K562 (cell line): ENCODE results near the gene DRC1. TPM values are rescaled to one million over a fixed set of nuclear protein-coding genes. Genes with fewer than 3 reads are reported as not detected.

Source experiments
- ARID1B ChIP-seq: fragments of 450-650 bp; IDR thresholded peaks from 2 replicates; pipeline ENCODE4 v1.6.1; 2016; ENCODE audit warnings: antibody characterized with exemption, mild to moderate bottlenecking, inconsistent platforms
- ATF2 ChIP-seq: sonication (generic); formaldehyde crosslinking; IDR thresholded peaks from 2 replicates; pipeline ENCODE4 v1.8.1; 2022; ENCODE audit warnings: missing genetic modification reagents
- ATF4 ChIP-seq: fragments of 450-650 bp; formaldehyde crosslinking; IDR thresholded peaks from 2 replicates; pipeline ENCODE4 v1.4.0; 2022; ENCODE audit warnings: mild to moderate bottlenecking, moderate library complexity
- BHLHE40 ChIP-seq: IDR thresholded peaks from 2 replicates; pipeline ENCODE4 v1.6.1; 2011; ENCODE audit warnings: low read length, improper control_type of control experiment
- CREBBP ChIP-seq: IDR thresholded peaks from one replicate; pipeline ENCODE4 v1.6.1; 2012; ENCODE audit warnings: low read depth, mild to moderate bottlenecking, control low read depth, inconsistent platforms, low read length
- CXXC5 ChIP-seq: fragments of 250-450 bp; sonication (Bioruptor Pico); IDR thresholded peaks from 2 replicates; pipeline ENCODE4 v1.8.0; 2022; ENCODE audit warnings: inconsistent platforms, mild to moderate bottlenecking, moderate library complexity
- ELK1 ChIP-seq: sonication (generic); formaldehyde crosslinking; IDR thresholded peaks from 2 replicates; pipeline ENCODE4 v1.8.1; 2022; ENCODE audit warnings: missing genetic modification reagents
- HMGN3 ChIP-seq: IDR thresholded peaks from 2 replicates; pipeline ENCODE4 v1.6.1; 2011; ENCODE audit warnings: borderline replicate concordance, low read depth, mild to moderate bottlenecking, mixed read lengths, low read length; ENCODE audit not compliant: insufficient read length; ENCODE audit errors: extremely low read depth
- MAFK ChIP-seq: IDR thresholded peaks from 2 replicates; pipeline ENCODE4 v1.6.1; 2011; ENCODE audit warnings: low read length, improper control_type of control experiment
- NCOA1 ChIP-seq: fragments of 450-650 bp; IDR thresholded peaks from 2 replicates; pipeline ENCODE4 v1.6.1; 2016; ENCODE audit warnings: low read depth
- PREB ChIP-seq: sonication (generic); formaldehyde crosslinking; IDR thresholded peaks from 2 replicates; pipeline ENCODE4 v1.8.1; 2023; ENCODE audit warnings: mild to moderate bottlenecking, missing genetic modification reagents
- RFX1 ChIP-seq: fragments of 450-650 bp; IDR thresholded peaks from 2 replicates; pipeline ENCODE4 v1.6.1; 2016; ENCODE audit warnings: mild to moderate bottlenecking, moderate library complexity
- SP1 ChIP-seq: sonication (generic); formaldehyde crosslinking; IDR thresholded peaks from 2 replicates; pipeline ENCODE4 v1.8.1; 2022; ENCODE audit warnings: mild to moderate bottlenecking, missing genetic modification reagents
- TCF3 ChIP-seq: sonication (generic); formaldehyde crosslinking; IDR thresholded peaks from 2 replicates; pipeline ENCODE4 v1.4.0; 2020; ENCODE audit warnings: mild to moderate bottlenecking, missing genetic modification reagents
- THRA ChIP-seq: fragments of 450-650 bp; IDR thresholded peaks from 2 replicates; pipeline ENCODE4 v1.6.1; 2017; ENCODE audit warnings: mild to moderate bottlenecking, moderate library complexity
- TRIM28 ChIP-seq: fragments of 450-650 bp; IDR thresholded peaks from 2 replicates; pipeline ENCODE4 v1.6.1; 2017
- ZNF212 ChIP-seq: fragments of 450-650 bp; formaldehyde crosslinking; IDR thresholded peaks from 2 replicates; pipeline ENCODE4 v1.4.0; 2020; ENCODE audit warnings: mild to moderate bottlenecking
- ZNF512 ChIP-seq: IDR thresholded peaks from 2 replicates; pipeline ENCODE4 v1.6.1; 2016; ENCODE audit warnings: missing genetic modification characterization, missing compliant biosample characterization
- ZNF57 ChIP-seq: fragments of 450-650 bp; formaldehyde crosslinking; IDR thresholded peaks from 2 replicates; pipeline ENCODE4 v1.4.0; 2020; ENCODE audit warnings: mild to moderate bottlenecking, moderate library complexity
- ZNF644 ChIP-seq: fragments of 200-800 bp; sonication (Bioruptor generic); IDR thresholded peaks from 2 replicates; pipeline ENCODE4 v1.6.1; 2016; ENCODE audit warnings: low read depth, missing genetic modification characterization, missing compliant biosample characterization
- ZNF707 ChIP-seq: fragments of 250-450 bp; sonication (Bioruptor Pico); conservative IDR thresholded peaks from 2 replicates; pipeline ENCODE4 v1.8.0; 2022; ENCODE audit warnings: inconsistent platforms, mild to moderate bottlenecking, moderate library complexity
- polyA plus RNA-seq, 8 experiments: library from polyadenylated mRNA; depleted of rRNA in 4 of 8; stranded (reverse) in 5 of 8; unstranded in 3 of 8; fragments of >200 nt; fragmentation: Nextera tagmentation in 2 of 8; fragmentation: Illumina TruSeq in 1 of 8; extraction: Ambion mirVana in 2 of 8; extraction: Trizol in 1 of 8; gene quantifications; 2 replicates each; pipeline versions ENCODE4 v1.2.1 to v1.2.3, GENCODE V29; 2011 to 2014; ENCODE audit warnings: inconsistent platforms in 1 of 8, missing spikeins in 1 of 8
- total RNA-seq, 7 experiments: library from RNA; depleted of rRNA in 6 of 7; stranded (reverse); fragments of >200 nt in 6 of 7; fragmentation: Illumina TruSeq in 2 of 7; extraction: Trizol in 2 of 7; gene quantifications; 2 replicates each; pipeline versions ENCODE4 v1.2.1 to v1.2.3, GENCODE V29; 2011 to 2021; ENCODE audit warnings: low replicate concordance in 1 of 7

Gene DRC1
- total and polyA plus RNA-seq, 9 of the 15 experiments (the other 6 are each of a cell fraction or from before 2014, with no cell fraction given) = 0.07 to 0.10 TPM; not detected in 7

GRCh38 chr2:26355038-26355995, 46.4 kb upstream of the DRC1 start (continued):
- no peak for TF ChIP-seq ATF4 (CRISPR knock-in tag)
- no peak for TF ChIP-seq CREBBP
- no peak for TF ChIP-seq ZNF707
- peak; percentile 90 for TF ChIP-seq ARID1B
- TF ChIP-seq HMGN3 = no peak
- TF ChIP-seq THRA = no peak
- no peak for TF ChIP-seq BHLHE40
- no peak for TF ChIP-seq ATF2
- TF ChIP-seq SP1 (CRISPR knock-in tag) = peak; percentile 82
- no peak for TF ChIP-seq TRIM28
- TF ChIP-seq RFX1 = no peak
- no peak for TF ChIP-seq ZNF212 (CRISPR knock-in tag)
- TF ChIP-seq TCF3 (CRISPR knock-in tag) = peak; percentile 39
- TF ChIP-seq NCOA1 = peak; percentile 59; the same call in 1 of the 2 replicates
- TF ChIP-seq MAFK = peak; percentile 89
- peak; percentile 78; the same call in 1 of the 2 replicates for TF ChIP-seq ZNF644 (tag)
- TF ChIP-seq CXXC5 (CRISPR knock-in tag) = peak; percentile 53
- no peak for TF ChIP-seq ELK1 (CRISPR knock-in tag)
- no peak for TF ChIP-seq ZNF57 (CRISPR knock-in tag)
- no peak for TF ChIP-seq PREB
- no peak for TF ChIP-seq ZNF512 (tag)
